Upper lobe of left lung (tissue), 4 donors: Measurements from ENCODE around the gene NT5C1A.

ENCODE experiments used
- EP300 ChIP-seq, 4 donors: sonication (generic); formaldehyde crosslinking; IDR thresholded peaks; one replicate each; pipeline ENCODE4 v1.5.1; 2017; ENCODE audit warnings: antibody characterized with exemption in 4 of 4, control low read depth in 2 of 4
- POLR2A ChIP-seq, 4 donors: fragments of 450-650 bp; IDR thresholded peaks; one replicate each; pipeline ENCODE4 v1.5.1; 2016 to 2017; ENCODE audit warnings: antibody characterized with exemption in 4 of 4, mild to moderate bottlenecking in 2 of 4
- TF ChIP-seq, protein P1 (sequence below), 6 experiments: fragments of 450-650 bp in 4 of 6; fragments of 200-600 bp in 2 of 6; sonication (generic) in 2 of 6; IDR thresholded peaks; one replicate each; pipeline ENCODE4 v1.5.1; 2016 to 2019; ENCODE audit warnings: antibody characterized with exemption in 6 of 6

DNA sequence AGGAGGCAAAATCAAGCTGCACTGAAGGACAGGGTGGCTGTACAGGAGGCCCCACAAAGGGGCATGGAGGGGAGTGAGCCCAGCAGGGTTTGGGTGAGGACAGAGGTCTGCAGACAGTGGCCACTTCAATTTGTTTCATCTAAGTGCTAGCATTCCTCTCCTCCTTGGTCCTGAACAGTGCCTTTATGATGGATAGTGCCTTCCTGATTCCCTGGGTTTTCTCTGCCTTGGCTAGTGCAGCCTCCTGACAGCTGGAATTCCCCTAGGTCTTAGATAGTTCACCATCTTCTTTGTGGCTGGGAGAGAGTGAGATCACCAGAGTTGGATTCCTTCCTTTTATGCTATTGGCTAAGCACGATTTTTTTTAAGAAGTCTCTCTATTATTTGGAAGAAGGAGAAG is 23.1 kb upstream of the NT5C1A start:
- TF ChIP-seq POLR2A (IDR thresholded peaks at IDR 0.05) (no peak), EP300 (IDR thresholded peaks at IDR 0.05) (no peak)
- TF ChIP-seq, protein P1, sequence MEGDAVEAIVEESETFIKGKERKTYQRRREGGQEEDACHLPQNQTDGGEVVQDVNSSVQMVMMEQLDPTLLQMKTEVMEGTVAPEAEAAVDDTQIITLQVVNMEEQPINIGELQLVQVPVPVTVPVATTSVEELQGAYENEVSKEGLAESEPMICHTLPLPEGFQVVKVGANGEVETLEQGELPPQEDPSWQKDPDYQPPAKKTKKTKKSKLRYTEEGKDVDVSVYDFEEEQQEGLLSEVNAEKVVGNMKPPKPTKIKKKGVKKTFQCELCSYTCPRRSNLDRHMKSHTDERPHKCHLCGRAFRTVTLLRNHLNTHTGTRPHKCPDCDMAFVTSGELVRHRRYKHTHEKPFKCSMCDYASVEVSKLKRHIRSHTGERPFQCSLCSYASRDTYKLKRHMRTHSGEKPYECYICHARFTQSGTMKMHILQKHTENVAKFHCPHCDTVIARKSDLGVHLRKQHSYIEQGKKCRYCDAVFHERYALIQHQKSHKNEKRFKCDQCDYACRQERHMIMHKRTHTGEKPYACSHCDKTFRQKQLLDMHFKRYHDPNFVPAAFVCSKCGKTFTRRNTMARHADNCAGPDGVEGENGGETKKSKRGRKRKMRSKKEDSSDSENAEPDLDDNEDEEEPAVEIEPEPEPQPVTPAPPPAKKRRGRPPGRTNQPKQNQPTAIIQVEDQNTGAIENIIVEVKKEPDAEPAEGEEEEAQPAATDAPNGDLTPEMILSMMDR (IDR thresholded peaks at IDR 0.05), result no peak
